Endothelial cell of umbilical vein (primary cell): ENCODE results near the gene KCNA3.

ENCODE experiments used
- EZH2 ChIP-seq: IDR thresholded peaks from 2 replicates; pipeline ENCODE4 v1.6.1; 2012; ENCODE audit warnings: borderline replicate concordance, low read depth, mild to moderate bottlenecking, moderate library complexity, low read length, inconsistent platforms; ENCODE audit not compliant: severe bottlenecking
- GATA2 ChIP-seq: IDR thresholded peaks from 2 replicates; pipeline ENCODE4 v1.7.0; 2011; ENCODE audit warnings: low read depth, mild to moderate bottlenecking, moderate library complexity, mixed read lengths, low read length; ENCODE audit not compliant: insufficient read length, insufficient read depth
- MYC ChIP-seq: IDR thresholded peaks from one replicate; pipeline ENCODE4 v1.6.1; 2011; ENCODE audit warnings: mild to moderate bottlenecking, low read depth, low read length
- POLR2A ChIP-seq: IDR thresholded peaks from 2 replicates; pipeline ENCODE4 v1.6.1; 2012; ENCODE audit warnings: low read depth, mild to moderate bottlenecking, control low read depth, low read length
- POLR2AphosphoS5 ChIP-seq: IDR thresholded peaks from 2 replicates; pipeline ENCODE4 v1.6.1; 2012; ENCODE audit warnings: low read depth, mild to moderate bottlenecking, control low read depth, low read length, moderate library complexity; ENCODE audit not compliant: insufficient read depth
- TF ChIP-seq, protein P1 (sequence below), 2 donors: IDR thresholded peaks; 1 replicate in 1 of 2; 2 replicates in 1 of 2; pipeline ENCODE4 v1.5.1; 2011; ENCODE audit warnings: low read length in 2 of 2, mild to moderate bottlenecking in 2 of 2, moderate library complexity in 2 of 2, control low read depth in 1 of 2, inconsistent platforms in 1 of 2, low read depth in 1 of 2; ENCODE audit not compliant: insufficient read depth in 1 of 2; ENCODE audit errors: extremely low read depth in 1 of 2

DNA sequence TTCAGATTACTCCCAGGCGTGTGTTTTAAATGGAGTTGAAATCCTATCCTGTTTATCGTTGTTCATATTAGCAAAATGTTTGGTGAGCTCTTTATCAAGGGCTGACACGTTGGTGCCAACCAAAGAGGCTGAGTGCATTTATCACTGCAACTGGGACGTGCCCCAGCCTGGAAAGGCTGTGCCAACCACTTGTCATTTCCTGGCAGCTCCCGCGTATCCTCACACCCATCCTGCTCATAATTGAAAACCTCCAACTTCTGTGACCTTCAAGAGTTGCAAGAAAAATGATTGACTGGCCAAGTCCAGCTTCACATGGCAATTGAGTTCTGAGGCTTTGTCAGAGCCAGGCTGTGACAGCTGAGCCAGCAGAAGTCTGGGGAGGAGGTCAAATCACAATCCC lies 43.7 kb upstream of the KCNA3 start:
- TF ChIP-seq POLR2A (no peak), EZH2 (no peak), GATA2 (no peak), POLR2AphosphoS5 (no peak), MYC (no peak)
- TF ChIP-seq, protein P1, sequence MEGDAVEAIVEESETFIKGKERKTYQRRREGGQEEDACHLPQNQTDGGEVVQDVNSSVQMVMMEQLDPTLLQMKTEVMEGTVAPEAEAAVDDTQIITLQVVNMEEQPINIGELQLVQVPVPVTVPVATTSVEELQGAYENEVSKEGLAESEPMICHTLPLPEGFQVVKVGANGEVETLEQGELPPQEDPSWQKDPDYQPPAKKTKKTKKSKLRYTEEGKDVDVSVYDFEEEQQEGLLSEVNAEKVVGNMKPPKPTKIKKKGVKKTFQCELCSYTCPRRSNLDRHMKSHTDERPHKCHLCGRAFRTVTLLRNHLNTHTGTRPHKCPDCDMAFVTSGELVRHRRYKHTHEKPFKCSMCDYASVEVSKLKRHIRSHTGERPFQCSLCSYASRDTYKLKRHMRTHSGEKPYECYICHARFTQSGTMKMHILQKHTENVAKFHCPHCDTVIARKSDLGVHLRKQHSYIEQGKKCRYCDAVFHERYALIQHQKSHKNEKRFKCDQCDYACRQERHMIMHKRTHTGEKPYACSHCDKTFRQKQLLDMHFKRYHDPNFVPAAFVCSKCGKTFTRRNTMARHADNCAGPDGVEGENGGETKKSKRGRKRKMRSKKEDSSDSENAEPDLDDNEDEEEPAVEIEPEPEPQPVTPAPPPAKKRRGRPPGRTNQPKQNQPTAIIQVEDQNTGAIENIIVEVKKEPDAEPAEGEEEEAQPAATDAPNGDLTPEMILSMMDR (IDR thresholded peaks at IDR 0.05; ENCODE audit: extremely low read depth in 1 of 2, insufficient read depth in 1 of 2, low read depth in 1 of 2, low read length in 2 of 2), result no peak
